SK-N-DZ (cell line): Measurements from ENCODE around the gene GIGYF1.

Source experiments
- DNase-seq: peaks from one replicate; pipeline ENCODE4 v3.0.0-alpha.2; 2015; ENCODE audit warnings: low spot score

GIGYF1 gene

DNA sequence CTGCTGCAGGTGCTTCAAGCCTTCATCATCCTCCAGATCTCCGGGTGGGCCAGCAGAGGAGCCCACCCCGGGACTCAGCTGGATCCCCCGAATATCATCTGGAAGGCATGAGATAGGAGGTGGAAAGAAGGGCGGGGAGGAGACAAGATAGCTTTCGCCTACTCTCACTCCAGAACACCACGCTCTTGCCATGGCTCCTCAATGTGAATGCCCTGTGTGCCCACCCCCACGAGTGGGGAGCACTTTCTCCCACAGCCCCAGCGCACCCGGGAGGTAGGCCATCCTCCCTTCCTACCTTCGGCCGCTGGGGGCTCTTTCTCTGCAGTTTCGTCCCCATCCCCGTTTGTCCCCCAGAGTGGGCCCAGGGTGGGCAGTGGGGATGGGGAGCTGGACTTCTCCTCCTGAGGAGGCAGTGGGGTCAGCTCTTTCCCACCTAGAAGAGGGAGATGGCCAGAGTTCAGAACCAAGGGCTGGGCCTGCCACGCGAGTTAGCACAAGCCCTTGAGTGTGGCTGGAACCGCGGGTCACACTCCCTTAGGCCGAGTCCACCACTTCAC lies 8.9 kb downstream of the GIGYF1 start:
- DNase-seq = no peak

DNA sequence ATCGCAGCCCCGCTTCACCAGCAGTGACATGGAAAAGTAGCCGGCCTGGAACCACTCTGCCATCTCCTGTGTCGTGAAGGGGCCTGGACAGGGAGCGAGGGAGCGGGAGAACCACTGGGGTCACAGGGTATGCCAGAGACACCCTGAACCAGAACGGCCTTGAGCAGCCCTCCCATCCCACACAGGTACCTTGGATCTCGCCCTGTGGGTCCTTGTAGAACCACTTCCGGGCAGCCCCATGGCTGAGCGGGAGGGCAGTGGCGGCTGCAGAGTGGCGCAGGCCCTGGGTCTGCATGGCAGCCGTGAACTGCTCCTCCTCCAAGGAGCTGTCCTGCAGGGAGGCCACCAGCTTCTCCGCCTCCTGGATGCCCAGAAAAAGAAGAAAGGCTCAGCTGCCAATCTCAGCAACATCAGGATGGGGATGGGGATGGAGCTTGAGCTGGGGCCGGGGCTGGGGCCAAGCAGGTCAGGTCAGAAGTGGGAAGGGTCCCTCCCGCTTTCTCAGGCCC lies 9.5 kb downstream of the GIGYF1 start:
- DNase-seq = no peak

DNA sequence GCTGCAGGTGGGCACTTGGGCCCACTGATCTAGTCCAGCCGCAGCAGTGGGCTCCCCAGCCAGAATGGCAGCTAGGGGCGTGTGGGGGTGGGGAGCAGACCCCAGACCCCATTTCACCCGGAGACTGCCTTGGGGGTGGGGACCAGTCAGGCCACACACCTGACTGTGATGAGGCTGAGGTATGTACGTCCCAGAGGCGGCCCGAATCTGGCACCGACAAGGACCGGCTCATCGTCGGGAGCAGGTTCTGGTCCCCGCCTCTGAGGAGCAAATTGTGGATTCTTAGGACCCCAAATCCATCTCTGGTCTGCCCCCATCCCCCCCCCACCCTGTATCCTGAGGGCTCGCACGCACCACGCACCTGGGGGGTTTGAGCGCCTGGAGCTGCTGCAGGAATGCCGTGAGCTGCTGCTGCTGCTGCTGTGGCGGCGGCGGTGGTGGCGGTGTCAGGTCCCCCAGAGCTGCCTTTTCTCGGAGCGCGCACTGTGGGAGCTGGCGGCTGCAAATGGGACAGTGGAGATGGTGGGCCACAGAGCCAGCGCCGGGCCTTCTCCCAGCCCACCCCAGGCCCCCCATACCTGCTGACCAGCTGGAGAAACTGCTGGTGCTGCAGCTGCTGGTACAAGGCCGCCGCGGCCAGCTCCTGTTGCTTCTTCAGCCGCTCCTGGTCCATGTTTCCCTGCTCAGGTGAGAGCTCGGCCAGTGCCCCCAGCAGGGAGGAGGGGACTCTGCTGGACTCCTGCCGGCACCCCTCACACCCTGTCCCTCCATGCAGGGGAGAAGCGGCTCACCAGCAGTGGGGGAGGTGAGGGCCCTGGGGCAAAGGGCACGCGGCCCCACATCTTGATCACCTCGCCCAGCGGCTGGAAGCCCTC lies 10.2 kb downstream of the GIGYF1 start:
- DNase-seq = no peak

DNA sequence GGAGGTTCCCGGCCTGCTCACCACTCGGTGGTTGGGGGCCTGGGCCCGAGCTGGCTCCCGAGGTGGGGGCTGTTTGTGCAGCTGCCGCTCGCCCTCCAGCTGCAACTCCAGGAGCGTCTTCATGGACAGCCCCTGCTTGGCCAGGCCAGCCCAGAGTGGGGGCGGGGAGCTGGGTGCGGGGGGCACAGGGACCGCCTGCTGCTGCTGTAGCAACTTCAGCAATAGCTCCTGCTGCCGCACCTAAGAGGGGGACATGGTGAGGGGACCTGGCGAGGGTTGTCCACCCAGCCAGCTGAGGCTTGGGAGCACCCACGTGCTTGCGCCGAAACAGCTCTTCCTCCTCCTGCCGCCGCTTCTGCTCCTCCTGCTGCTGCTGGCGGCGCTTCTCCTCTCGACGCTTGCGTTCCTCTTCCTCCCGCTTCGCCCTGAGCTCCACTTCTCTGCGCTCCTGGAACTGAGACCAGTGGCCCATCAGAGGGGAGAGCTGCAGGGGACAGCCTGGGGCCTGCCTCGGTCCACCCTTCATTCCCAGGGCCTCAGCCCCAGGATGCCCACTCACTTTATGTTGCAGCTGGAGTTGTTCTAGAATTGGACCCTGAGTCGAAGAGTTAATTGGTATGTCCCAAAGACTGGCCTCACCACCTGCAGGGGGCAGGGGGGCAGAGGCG lies 10.9 kb downstream of the GIGYF1 start:
- no peak for DNase-seq

DNA sequence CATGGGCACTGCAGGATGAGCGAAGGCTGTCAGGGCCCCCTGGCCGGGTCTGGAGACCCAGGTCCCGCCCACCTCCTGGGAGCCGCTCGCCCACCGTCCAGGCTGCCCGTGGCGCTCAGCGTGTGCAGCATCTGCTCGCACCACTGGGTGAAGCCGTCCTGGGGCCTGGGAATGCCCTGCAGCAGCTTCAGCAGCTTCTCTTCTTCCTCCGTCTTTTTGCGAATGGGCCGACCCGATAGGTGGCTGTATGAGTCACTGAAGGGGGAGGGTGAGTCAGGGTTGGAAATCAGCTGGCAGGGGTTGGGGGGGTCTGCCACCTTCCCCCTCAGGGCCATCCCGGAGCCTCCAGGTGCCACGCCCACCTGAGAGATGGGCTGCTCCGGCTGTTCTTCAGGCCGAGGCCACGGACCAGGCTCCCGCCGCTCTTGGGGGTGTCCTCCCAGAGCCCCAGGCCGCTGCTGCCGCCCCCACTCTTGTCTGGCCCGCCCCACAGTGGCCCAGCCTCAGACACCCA lies 11.8 kb downstream of the GIGYF1 start:
- DNase-seq = no peak

DNA sequence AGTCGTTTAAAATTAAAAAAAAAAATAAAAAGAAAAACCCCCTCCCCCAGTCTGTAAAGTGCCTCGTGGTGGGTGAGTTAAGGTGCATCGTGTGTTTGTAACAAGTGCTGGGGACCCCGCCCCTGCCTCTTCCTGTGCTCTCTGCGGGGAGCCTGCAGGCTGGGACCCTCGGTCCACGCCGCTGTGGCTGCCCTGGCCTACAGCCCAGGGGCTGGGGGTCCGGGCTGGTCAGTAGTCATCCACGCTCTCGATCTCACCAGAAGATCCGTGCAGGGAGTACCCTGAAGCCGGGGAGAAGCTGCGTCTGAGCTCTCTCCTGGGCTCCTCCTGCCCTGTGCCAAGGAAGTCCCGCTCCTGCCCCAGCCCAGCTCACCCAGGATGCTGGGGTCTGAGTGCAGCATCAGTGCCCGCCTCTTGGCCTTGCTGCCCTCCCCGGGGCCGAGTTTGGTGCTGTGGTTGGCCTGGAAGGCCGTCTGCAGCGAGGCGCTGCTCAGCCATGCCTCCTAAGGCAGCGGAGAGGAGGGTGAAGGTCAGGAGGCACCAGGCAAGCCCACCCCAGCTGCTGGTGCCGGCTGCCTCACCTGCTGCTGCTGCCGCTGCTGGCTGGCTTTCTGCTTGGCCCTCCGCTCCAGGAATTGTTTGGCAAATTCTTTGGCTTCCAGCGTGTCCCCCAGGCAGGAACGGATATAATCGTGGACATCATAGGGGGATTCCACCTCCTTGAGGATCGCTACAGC lies 12.4 kb downstream of the GIGYF1 start:
- no peak for DNase-seq

DNA sequence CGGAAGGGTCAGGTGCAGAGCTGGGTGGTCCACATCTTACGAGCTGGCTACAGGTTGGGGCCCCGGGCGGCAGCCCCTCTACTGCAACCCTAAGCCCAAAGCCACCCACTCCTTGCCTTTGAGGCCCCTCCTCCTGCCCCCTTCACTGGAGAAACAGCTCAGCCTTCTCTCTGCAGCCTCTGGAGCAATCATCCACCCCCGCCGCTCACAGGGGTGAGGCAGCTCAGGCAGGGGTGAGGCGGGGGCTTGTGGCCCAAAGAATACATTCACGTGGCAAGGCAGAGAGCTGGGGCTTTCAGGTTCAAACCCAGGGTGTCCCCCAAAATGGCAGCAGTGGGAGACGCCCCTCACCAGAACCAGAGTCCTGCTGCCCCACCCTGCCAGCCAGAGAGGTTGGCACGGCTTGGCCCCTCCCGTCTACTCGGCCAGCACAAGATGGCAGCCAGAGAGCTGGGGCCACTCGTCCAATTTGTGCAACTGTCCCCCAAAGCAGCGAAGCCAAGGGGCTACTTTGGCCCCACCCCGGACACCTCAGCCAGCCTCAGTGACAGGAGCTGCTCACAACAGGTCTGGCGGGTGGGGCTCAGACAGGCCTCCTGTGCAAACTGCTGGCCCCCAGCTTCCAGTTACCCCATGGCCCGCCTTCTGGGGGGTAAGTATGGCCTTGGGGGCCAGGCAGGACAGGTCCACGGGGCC lies 13.3 kb downstream of the GIGYF1 start:
- DNase-seq = no peak

DNA sequence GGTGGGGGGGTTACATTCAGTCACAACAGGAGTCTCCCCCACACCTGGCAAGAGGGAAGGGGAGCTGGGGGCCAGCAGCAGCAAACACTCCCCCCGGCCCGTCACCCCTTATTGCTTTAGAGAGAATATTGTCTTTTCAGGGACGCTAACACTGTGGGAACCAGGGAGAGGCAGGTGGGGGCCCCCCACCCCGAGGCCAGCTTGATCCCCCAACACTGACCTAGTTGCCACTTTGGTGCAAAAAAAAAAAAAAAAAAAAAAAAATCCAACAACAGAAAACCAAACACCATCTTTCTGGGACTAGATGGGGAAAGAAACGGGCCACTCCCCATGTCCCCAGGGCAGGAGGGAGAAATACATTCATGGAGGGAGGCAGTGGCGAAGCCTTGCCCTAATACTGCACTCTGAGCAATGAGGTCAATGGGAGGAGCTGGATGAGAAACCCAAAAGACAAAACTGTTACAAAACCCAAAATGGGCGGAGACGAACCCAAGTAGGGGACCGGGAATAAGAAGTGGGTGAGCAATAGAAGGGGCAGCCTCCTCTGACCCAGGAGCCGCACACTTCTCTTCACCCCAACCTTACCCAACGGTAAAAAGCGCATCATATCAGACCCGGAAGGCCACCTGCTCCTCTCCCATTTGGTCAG lies 14.0 kb downstream of the GIGYF1 start:
- no peak for DNase-seq

DNA sequence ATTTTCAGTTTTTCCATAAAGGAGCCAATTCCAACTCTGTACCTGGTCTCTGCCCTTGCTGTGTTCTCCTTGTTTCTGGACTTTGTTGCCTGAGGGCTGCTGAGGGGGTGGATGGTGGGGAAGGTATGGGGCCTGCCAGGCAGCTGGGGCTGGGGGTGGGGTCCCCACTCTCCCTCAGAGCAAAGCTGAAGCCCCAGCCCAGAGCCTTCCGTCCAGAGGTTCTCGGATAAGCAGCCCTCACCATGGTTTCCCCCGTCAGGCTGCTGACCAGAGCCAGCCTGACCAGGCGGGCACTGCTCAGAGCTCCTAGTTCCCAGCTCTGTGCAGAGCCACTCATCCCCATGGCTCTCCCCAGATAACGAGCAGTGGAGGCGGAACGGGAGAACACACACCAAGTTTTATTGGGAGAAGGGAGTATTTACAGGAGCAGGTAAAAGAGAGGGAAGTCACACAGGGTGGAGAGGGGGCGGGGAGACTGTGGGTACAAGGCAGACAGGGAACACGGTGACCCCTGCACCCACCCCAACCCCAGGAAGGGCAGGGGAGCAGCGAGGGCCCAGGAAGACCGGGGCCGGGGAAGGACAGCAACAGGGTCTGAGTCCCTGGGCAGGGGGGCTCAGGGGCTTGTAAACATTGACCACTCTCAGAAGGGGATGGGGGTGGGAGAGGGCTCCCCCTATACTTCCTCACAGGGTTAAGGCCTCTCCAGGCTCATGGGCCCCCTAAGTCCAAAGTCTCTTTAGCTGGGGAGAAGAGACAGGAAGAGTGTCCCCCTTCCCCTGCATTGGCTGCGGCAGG lies 14.7 kb downstream of the GIGYF1 start:
- DNase-seq = no peak

DNA sequence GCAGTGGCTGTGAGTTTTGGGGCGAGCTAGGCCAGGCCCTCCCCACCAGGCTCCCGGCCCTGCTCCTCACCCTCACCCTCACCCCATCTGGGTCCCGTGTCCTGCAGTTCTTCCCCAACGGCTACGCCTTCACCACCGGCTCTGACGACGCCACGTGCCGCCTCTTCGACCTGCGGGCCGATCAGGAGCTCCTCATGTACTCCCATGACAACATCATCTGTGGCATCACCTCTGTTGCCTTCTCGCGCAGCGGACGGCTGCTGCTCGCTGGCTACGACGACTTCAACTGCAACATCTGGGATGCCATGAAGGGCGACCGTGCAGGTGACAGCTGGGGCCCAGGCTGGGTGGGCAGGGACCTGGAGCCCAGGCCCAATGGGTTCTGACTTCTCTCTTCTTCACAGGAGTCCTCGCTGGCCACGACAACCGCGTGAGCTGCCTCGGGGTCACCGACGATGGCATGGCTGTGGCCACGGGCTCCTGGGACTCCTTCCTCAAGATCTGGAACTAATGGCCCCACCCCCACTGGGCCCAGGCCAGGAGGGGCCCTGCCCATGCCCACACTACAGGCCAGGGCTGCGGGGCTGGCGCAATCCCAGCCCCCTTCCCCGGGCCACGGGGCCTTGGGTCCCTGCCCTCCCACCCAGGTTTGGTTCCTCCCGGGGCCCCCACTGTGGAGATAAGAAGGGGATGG lies 15.6 kb downstream of the GIGYF1 start:
- no peak for DNase-seq

DNA sequence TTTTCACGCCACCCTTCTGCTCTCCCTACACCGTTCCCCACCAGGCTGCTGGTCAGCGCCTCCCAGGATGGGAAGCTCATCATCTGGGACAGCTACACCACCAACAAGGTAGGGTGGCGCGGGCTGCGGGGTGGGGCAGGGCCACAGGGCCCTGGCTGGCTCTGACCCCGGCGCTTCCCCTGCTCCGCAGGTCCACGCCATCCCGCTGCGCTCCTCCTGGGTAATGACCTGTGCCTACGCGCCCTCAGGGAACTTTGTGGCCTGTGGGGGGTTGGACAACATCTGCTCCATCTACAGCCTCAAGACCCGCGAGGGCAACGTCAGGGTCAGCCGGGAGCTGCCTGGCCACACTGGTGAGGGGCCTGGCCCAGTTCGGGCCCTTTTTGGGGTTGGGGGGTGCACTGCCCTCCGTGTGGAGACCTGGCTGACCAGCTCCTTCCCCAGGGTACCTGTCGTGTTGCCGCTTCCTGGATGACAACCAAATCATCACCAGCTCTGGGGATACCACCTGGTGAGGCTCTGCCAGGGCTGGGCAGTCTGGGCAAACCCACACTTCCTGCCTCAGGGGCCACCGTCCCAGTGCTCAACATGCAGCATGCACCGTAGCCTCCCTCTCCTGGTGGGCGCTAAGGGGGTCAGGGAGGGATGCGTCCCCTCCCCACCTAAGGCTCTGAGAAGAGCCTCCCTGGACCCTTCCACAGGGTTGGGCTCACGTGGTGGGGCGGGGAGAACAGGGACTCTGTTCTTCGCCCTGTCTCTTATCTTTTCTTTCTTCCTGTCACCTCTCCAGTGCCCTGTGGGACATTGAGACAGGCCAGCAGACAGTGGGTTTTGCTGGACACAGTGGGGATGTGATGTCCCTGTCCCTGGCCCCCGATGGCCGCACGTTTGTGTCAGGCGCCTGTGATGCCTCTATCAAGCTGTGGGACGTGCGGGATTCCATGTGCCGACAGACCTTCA lies 16.5 kb downstream of the GIGYF1 start:
- no peak for DNase-seq

DNA sequence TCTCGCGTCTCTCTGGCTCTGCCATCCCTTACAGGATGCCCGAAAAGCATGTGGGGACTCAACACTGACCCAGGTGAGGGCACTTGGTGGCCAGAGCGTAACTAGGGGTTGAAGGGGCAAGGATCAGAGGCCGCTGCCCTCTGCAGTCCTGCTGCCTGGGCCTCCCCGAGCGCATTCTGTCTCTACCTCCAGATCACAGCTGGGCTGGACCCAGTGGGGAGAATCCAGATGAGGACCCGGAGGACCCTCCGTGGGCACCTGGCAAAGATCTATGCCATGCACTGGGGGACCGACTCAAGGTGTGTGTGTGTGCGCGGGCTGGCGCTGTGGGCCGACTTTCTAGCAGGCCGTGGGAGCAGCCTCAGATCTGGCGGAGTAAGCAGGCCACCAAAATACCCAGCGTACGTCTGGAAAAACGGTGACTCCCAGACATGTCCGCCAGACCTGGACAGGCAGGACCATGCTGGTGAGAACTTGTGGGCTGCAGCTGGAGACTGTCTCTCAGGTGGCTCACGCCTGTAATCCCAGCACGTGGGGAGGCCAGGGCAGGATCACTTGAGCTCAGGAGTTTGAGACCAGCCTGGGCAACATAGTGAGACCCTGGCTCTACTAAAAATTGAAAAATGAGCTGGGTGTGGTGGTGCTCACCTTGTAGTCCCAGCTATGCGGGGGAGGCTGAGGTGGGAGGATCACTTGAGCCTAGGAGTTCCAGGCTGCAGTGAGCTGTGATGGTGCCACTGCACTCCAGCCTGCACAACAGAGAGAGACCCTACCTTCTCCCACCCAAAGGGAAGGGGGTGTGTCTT lies 17.3 kb downstream of the GIGYF1 start:
- no peak for DNase-seq

DNA sequence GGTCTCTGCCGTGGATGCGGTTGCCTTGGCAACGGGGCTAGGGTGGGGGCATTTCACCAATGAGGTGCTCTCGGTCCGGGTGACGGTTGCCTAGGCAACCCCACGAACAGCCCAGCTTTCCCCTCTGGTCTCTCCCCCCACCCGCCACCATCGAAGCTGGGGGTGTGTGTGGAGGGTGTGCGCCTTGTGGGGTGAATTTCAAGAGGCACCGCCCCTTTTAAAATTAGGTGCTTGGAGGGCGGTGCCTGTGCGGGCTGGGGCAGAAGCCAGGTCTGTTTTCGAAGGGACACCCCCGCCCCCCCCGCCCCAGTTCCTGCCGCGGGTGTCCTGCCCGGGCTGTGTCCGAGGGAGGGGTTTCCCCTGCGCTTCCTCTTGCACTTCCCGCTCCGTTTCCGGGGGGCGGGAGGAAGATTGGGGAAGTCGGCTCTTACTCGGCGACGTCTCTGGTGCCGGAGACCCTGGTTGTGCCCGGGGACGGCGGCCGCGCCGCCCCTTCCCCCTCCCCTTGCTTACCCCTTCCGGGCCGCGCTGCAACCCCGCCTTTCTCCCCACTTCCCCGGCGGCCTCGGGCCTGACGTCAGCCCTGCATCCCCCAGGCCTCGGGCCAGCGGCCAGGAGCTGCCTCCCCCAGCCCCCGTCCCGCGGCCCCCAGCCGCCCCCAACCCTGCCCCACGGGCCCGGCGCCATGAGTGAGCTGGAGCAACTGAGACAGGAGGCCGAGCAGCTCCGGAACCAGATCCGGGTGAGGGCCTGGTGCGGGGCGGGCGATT lies 18.3 kb downstream of the GIGYF1 start:
- DNase-seq = peak; percentile 85

DNA sequence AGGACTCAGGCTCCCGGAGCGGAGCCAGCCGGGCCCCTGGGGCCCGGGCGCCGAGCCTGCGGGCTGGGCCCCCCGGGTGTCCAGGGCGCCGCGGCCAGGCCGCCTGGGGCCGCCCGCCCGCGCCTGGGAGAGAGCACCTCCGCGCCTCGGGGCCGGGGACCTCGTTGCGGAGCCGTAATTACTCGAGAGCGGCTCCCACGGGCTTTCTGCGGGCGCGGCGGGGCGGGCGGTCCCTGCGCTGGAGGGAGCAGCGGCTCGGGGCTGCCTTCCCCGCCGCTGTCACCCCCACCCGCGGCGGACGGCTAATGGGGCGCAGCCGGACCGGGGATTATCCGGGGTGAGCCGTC lies 19.0 kb downstream of the GIGYF1 start:
- no peak for DNase-seq

DNA sequence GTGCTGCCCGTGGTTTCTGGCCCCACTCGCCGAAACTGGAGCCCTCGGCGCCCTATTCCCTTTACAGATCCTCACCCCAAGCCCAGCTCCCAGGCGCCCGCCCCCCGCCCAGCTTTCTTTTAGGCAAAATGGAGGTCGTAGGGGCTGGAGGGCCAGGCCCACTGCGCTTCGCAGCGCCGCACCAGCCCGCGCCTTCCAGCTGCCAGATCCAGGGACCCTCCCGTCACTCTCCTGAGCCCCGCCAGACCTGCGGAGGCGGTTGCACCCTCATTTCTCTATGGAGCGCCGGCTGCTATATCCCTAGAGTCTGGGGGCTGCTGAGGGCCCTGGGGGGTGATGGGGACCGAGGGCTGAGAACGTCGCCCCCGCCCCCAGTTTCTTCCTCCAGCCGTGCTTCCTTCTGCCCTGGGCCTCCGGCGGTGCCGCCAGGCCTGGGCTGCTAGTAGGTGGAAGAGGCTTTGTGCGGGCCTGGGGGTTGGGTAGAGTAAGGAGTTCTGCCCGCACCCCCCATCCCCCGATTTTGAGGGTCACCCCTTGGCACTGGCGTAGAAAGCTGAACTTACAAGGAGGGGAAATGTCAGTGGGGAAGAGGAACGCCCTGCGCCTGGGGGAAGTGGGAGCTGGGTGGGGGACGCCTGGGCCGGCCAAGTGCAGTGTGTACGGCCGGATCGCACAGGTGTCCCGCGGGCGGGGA lies 19.5 kb downstream of the GIGYF1 start:
- DNase-seq = no peak

DNA sequence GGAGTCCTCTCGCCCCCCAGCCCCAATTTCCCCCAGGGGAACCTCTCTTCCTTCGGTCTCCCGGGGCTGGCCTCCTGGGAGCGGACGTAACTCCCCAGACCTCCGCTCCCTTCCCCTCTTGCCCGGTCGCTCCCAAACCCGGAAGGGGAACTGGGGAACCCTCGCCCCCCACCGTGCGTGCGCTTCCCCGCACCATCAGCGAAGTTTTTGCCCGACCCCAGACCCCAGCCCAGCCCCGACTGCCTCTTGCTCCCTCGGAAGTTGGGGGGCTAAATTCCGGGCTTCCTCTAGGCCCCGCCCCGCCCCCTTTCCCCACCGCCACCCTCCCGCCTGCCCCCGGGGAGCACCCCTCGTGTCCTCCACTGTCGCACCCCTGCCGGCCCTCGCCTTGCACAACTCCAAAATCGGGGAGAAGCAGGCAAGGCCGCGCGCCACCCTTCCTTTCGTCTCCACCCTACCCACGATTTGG lies 20.1 kb downstream of the GIGYF1 start:
- DNase-seq = no peak
